ENCODE results near the gene BRAT1.

BRAT1 gene

GRCh38 chr7:2497500-2498336 lies 57.6 kb downstream of the BRAT1 start:
- FAIRE-seq (no peak), DNase-seq (ENCODE audit: insufficient read length, low spot score) (no peak)
- TF ChIP-seq CTCF (IDR thresholded peaks at IDR 0.05; ENCODE audit: insufficient read depth, missing control alignments) = no peak

GRCh38 chr7:2497065-2497464 lies 58.3 kb downstream of the BRAT1 start:
- no peak for DNase-seq (ENCODE audit: insufficient read length, low spot score)
- TF ChIP-seq CTCF (IDR thresholded peaks at IDR 0.05; ENCODE audit: insufficient read depth, missing control alignments) = no peak
- FAIRE-seq = no peak

- TF ChIP-seq CTCF (IDR thresholded peaks at IDR 0.05; ENCODE audit: insufficient read depth, missing control alignments) = no peak
- no peak for FAIRE-seq
- no peak for DNase-seq (ENCODE audit: insufficient read length, low spot score)
These were observed 58.9 kb downstream of the BRAT1 start for GRCh38 chr7:2496375-2496774.

GRCh38 chr7:2495418-2496299 lies 59.7 kb downstream of the BRAT1 start:
- TF ChIP-seq CTCF (IDR thresholded peaks at IDR 0.05; ENCODE audit: insufficient read depth, missing control alignments) = no peak
- FAIRE-seq = no peak
- no peak for DNase-seq (ENCODE audit: insufficient read length, low spot score)

GRCh38 chr7:2494191-2495130 lies 60.9 kb downstream of the BRAT1 start:
- TF ChIP-seq CTCF (IDR thresholded peaks at IDR 0.05; ENCODE audit: insufficient read depth, missing control alignments) = no peak
- DNase-seq (ENCODE audit: insufficient read length, low spot score) (no peak), FAIRE-seq (no peak)

GRCh38 chr7:2493205-2494164 lies 61.8 kb downstream of the BRAT1 start:
- DNase-seq (ENCODE audit: insufficient read length, low spot score) (no peak), FAIRE-seq (no peak)
- no peak for TF ChIP-seq CTCF (IDR thresholded peaks at IDR 0.05; ENCODE audit: insufficient read depth, missing control alignments)

All from D721Med (cell line).